ENCODE data around the gene HCAR3.
"Not testable (repeated sequence)": the region's sequence is repeated elsewhere in the genome, so short reads cannot be mapped to it uniquely, and the experiment has no call there.

HCAR3 gene

DNA sequence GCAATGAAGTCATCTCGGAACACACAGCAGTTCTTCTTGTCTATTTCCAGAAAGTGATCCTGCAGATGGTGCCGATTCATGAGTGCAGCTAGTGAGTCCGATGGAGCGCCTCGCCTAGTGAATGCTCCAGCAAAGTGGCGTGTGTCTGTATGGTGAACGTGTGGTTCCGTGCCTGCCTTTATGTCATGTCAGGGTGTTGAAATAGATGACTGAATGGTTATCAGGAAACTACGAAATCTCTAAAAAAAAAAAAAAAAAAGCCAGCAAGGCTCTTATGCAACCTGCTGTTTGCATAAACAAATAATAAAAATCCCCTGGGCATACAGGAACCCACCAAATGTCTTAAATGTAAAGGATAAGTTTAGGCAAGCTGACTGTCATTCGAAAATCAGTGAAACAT lies at the start of gene HCAR3:
HCAR3 (minus strand) TSS at position 154 of the 400 bp plus-strand sequence; CDS start at position 80, 74 bp downstream.
- not testable (repeated sequence) for DNase-seq (ENCODE audit: low spot score)

DNA sequence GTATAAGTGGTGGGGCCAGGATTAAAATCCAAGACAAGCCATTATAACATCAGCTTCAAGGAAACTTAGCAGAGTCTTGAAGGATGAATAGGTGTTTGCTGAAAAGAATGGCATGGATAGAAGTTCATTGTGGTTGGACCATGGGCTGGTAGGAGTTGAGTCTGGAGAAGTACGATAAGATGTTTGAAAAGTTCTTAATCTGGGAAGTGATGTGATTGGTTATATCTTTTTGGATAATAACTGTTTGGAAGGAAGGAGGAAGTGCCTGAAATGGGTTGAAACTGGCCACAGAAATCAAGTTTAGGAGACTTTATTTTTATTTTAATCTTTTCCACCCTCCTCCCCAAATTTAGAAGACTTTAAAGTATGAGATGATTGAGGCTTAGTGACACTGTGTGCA lies 41.0 kb upstream of the HCAR3 start:
- DNase-seq (ENCODE audit: low spot score), result no peak

GRCh38 chr12:122754790-122755189 lies 38.2 kb upstream of the HCAR3 start:
- DNase-seq (ENCODE audit: low spot score), result no peak

DNA sequence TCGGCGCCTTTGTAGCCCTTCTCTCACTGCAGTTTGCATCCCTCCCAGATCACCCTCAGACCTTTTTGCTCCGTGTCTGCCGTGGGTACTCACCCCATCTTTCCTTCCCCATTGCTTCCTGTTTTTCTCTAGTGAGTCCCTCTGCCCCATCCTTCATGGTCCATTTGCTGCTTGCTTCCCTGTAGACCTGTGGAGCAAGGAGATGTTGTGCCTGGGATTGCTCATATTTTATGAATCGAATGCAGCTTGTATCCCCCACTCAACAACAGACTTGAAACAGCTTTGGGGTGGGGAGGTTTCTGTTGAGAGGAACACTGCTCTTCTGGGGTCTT lies 36.7 kb upstream of the HCAR3 start:
- DNase-seq (ENCODE audit: low spot score), result no peak

GRCh38 chr12:122752464-122753318 lies 36.1 kb upstream of the HCAR3 start, which contains the start of gene DENR:
Gene DENR, plus strand, starts transcription at chr12:122752824. Its CDS starts 878 bp downstream, at chr12:122753702.
- DNase-seq (ENCODE audit: low spot score), result peak; percentile 90

- not testable (repeated sequence) for DNase-seq (ENCODE audit: low spot score)
These were observed 34.3 kb upstream of the HCAR3 start for GRCh38 chr12:122750781-122751515.

DNA sequence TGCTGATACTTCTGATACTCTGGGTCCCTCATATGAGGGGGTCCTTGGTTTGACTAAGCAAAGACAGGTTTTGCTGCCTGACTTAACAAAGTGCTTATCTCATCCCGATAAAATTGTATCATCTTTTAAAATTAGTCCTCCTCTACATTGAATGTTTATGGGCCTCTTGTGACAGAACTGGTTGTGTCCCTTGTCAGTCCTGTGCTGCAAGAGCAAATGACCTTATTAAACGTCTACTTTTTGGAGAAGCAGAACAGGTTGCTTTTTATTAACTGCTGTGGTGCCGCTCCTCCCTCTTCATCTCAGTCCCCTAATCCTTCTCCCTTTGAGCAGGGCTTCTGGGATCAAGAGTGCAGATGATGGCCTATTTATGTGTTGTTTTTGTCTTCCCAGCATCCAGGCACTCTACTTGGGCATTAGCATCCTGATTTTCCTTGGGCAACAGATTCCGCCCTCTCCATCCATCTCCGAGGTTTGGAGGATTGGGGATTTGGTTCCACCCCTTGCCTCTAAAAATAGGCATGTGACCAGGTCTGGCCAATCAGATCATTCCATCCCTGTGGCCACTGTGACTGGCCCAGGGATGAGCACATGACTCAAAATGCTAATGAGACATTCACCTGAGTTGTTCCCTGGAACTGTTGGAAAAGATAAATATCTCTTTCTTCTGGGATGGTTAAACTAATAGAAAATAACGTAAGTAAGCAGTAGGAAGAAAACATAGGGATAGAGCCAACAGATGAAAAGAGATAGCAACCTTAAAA lies 33.1 kb upstream of the HCAR3 start:
- DNase-seq (ENCODE audit: low spot score), result no peak

- no peak for DNase-seq (ENCODE audit: low spot score)
These were observed 30.9 kb upstream of the HCAR3 start for GRCh38 chr12:122747224-122748135.

DNA sequence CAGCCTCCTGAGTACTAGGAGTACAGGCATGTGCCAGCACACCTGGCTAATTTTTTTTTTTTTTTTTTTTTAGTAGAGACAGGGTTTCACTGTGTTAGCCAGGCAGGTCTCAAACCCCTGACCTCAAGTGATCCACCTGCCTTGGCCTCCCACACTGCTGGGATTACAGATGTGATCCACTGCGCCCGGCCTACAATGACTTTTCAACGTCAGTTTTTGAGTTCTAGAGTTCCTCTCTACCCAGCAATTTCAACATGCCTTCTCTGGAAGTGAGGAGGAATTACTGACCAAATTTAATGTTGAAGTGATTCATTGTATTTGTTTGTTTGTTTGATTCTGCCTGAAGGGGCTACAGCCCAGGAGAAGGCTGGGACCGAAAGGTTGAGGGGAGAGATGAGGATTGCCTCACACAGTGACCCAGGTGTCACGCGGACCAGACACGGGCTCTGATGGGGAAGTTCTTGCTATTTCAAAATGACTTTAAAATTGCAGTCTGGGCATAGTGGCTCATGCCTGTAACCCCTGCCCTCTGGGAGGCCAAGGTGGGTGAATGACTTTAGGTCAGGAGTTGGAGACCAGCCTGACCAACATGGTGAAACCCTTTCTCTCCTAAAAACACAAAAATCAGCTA lies 27.4 kb upstream of the HCAR3 start:
- DNase-seq (ENCODE audit: low spot score), result no peak

- no peak for DNase-seq (ENCODE audit: low spot score)
These were observed 23.7 kb upstream of the HCAR3 start for GRCh38 chr12:122740351-122740750.

DNA sequence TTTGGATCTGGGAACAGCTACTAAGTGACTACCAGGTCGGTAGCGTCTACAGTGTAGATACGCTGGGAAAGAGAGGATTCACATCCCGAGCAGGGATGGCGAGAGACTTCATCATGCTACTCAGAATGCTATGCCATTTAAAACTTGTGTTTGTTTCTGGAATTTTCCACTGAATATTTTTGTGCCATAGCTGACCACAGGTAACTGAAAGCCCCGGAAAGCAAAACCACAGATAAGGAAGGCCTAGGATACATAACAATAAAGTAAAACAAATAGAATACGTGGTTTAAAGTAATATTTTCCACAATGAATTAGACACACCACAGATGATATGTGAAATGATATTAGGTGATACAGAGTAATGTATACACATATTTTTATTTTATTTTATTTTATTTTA lies 22.0 kb upstream of the HCAR3 start:
- no peak for DNase-seq (ENCODE audit: low spot score)

DNA sequence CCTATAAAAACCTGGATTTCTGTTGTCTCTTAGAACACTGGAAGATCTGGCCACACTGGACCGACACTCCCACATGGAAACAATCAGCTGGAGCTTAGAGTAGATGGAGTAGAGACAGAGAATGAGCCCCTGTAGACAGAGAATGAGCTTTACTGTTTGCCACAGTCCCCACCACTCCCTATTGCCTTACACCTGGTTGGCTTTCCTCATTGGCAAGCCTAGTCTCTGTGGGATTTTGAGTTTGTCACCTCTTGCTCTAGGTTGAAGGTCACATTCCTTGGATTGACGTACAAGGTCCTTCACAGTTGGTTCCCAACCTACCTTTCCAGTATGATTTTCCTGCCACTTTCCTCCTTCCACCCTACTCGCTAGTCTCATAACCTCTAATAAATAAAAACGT lies 16.0 kb upstream of the HCAR3 start:
- no peak for DNase-seq (ENCODE audit: low spot score)

DNA sequence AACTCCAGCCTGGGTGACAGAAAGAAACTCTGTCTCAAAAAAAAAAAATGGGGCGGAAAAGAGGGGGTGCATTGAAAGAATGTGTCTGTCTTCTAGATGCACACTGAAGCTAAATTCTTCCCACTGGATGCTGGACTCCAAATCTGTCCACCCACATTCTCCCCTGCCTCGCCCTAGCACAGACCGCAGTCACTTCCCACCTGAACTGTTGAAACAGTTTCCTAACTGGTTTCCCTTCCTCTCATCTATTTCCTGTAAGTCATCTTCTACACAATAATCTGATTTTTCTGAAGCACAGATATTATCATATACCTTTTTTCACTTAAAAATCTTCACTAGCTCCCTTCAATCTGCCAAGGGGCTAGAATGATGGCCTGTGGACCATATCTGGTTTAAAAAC lies 15.6 kb upstream of the HCAR3 start:
- no peak for DNase-seq (ENCODE audit: low spot score)

DNA sequence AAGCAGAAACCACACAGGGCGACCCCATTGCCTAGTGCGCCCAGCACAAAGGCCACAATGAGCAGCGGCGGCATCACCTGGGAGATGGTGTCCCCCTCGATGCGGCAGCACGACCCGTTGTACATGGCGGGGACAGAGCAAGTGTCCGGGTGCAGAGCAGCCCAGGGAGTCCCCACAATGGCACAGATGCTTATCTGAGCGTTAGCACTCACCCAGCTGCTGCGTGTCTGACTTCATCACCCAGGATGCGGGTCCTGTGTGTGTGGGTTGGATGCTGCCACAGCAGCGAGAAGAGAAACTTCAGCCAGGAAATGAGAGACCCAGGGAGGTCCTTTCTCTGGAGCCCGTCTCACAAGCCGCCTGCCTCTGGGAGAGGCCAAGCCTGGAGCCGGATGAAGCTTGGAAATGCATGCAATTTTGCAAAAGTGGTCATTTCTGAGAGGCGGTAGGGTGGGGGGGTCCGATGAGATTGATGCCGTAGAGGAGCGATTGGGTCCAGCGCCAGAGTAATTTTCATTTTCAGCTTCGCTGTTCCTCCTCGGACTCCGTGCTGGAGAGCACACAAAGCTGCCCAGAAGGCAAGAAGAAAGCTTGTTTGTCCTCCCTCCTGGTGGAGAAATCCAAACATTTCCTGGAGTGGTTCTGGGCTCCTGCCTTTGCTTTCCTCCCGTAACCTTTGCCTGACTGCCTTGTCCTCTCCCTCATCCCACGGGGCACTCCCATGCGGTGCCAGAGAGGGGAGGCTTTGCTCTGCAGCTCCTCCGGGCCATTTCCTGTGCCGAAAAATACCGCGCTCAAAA lies 13.8 kb upstream of the HCAR3 start, which contains the start of gene HCAR1:
HCAR1 (minus strand) TSS at position 630 of the 800 bp plus-strand sequence; CDS start at position 125, 505 bp downstream.
- peak; percentile 61 for DNase-seq (ENCODE audit: low spot score)

DNA sequence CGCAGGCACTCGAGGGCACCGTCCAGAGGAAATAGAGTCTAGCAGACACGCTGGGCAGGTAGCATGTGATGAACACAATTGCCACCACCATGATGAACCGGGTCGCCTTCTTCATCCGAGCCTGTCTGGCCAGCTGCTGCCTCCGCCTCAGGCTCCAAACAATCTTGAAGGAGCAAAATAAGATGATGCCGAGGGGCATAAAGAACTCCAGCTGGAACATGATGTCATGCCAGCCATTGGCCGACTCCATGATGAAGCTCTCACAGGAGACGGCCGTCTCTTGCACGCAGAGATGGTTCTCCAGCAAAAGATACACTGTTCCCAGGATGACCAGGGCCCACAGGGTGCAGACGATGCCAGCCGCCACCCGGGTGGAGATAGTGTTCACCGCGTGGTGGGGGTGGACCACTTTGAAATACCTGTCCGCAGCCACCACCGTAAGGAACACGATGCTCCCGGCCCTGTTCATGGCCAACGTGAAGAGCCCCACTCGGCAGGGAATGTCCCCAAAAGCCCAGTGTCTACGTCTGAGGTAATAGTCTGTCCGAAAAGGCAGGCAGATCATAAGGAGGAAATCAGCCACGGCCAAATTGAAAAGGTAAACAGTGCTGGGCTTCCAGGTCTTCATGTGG lies 13.1 kb upstream of the HCAR3 start:
- DNase-seq (ENCODE audit: low spot score), result no peak

GRCh38 chr12:122726080-122726558 lies 9.5 kb upstream of the HCAR3 start:
- DNase-seq (ENCODE audit: low spot score), result no peak

DNA sequence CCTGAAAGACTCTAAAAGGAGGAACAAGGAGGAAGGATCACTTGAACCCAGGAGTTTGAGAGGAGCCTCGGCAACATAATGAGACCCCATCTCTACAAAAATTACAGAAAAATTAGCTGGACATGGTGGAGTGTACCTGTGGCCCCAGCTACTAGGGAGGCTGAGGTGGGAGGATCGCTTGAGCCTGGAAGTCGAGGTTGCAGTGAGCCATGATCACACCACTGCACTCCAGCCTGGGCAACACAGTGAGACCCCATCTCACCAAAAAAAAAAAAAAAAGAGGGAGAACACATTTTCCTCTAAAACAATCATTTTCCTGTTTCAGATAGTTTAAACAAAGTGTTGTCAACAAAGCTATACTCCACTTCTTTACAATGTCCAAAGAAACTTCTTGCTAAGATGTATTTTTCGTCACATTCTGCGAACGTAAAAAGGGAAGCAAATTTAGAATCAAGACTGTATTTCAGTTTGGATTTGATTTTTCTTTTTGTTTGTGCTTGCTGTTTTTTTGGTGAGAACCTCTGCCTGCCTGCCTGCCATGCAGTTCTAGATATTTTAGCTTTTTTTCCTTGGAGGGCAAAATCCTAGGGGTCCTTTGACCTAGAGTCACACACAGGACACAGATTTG lies 9.0 kb upstream of the HCAR3 start:
- no peak for DNase-seq (ENCODE audit: low spot score)

DNA sequence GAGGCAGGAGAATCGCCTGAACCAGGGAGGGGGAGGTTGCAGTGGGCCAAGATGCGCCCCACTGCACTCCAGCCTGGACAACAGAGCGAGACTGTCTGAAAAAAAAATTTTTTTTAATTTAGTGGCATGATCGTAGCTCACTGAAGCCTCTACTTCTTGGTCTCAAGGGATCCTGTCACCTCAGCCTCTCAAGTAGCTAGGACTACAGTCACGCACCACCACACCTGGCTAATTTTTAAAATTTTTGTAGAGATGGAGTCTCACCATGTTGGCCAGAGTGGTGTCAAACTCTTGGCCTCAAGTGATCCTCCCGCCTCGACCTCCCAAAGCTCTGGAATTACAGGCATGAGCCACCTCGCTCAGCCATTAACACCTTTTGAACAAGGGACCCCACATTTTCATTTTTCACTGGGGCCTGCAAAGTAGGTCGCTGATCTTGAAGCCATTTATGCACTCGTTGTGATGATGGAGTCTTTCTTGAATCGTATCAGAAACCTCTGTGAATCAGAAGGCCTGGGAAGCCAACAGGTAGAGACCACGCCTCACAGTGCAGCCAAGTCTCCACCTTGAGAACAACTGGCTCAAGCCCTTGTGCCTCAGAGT lies 8.1 kb upstream of the HCAR3 start:
- no peak for DNase-seq (ENCODE audit: low spot score)
